ENCODE measurements around the gene TSGA10.
"Not testable (repeated sequence)": the region's sequence is repeated elsewhere in the genome, so short reads cannot be mapped to it uniquely, and the experiment has no call there.

TSGA10 gene, protein sequence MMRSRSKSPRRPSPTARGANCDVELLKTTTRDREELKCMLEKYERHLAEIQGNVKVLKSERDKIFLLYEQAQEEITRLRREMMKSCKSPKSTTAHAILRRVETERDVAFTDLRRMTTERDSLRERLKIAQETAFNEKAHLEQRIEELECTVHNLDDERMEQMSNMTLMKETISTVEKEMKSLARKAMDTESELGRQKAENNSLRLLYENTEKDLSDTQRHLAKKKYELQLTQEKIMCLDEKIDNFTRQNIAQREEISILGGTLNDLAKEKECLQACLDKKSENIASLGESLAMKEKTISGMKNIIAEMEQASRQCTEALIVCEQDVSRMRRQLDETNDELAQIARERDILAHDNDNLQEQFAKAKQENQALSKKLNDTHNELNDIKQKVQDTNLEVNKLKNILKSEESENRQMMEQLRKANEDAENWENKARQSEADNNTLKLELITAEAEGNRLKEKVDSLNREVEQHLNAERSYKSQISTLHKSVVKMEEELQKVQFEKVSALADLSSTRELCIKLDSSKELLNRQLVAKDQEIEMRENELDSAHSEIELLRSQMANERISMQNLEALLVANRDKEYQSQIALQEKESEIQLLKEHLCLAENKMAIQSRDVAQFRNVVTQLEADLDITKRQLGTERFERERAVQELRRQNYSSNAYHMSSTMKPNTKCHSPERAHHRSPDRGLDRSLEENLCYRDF

DNA sequence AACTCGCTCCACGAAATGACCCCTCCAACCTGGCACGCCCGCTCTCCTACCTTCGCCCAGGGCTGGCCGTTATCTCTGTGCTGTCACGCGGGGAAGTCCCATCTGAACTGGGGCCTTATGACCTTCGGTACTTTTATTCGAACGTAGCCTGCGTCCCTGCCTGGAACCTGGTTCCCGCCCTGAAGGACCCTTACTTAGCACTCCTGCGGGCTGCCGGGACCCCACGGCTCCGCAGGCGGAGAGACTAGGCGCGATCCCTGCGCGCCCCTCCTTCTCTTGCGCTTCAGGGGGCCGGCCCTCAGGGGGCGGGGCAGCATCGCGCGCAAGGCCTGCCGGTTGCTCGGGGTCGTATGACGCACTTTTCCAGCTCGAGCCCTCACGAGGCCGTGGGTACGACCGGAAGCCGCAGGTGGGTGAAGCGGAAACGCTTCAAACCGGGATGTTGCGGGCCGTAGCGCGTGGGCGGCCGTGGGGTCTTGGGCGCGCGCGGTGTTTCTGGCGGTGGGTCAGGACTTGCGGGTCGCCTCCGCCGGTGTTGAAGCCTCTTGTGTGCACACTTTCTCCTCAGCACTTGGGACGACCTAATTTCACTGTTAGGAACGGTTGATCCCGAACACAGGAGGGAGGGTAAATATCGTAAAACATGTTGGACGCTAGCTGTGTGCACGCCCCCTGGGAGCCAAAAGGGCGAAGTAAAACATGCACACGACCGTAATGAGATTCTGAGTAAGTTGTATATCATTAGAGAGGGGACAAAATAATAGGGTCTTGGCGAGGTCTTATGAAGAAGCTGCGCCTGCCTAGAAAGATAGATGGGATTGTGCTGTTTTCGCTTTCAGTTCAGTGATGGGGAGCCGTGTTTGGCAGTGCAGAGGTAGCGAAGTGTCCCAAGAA lies at the start of gene TSGA10, which contains the start of gene LIPT1:
TSS of gene TSGA10 (minus strand) at position 300 of the 894 bp plus-strand sequence. CDS start 45,503 bp downstream, outside the sequence.
TSS of gene LIPT1 (plus strand) at position 325 of the 894 bp plus-strand sequence. CDS start 6,991 bp downstream, outside the sequence.
- DNase-seq (ENCODE audit: low spot score): peak; percentile 89

DNA sequence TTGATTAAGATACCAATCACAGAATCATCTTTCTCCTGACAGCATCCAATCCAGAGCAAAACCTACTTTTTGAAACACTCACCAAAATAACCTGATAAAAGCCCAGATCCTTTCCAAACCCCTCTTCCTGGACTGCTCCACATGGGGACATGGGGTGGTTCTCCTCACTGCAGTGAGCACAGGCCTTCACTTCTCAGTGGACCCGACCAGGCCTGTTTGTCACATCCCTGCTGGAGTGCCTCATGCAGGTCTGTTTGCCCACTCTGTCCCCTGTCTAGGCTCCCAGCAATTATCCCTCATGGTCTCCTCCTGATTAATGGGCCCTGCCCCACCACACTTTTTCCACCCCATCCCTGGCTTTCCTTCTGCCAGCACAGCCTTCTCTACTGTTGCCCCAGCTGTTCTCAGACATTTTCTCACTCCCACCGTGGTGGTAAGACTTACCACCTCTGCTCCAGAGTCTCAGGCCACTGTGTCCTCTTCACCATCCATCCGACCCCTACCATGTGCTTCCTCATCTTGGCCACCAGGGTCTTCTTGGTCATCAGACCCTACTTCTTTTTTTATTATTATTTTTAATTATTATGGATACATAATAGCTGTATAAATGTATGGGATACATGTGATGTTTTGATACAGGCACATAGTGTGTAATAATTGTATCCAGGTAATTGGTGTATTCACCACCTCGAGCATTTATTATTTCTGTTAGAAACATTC lies 47.4 kb upstream of the TSGA10 start:
- no peak for DNase-seq (ENCODE audit: low spot score)

DNA sequence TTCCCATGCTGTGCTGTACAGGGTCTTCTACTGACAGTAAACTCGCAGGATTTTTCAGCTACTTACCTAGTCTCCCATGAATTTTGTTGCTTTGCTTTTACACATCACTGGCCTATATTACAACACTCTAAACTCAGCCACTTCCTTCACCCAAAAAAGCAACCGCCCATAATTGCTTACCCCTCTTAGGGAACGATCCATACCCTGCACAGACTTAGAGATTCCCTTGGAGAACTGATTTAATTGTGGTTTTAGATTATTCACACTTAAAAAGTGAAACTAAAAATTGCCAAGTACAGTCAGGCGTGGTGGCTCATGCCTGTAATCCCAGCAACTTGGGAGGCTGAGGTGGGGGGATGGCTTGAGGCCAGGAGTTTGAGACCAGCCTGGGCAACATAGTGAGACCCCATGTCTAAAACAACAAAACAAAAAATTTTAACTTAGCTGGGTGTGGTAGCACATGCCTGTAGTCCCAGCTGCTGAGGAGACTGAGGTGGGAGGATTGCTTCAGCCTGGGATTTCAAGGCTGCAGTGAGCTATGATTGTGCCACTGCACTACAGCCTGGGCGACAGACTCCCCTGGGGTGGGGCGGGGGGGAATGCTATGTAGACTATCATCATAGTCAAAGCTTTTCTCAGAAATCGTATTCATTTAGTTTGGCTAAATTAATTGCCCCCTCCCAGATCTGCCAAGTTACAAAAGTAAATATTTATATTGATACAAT lies 45.5 kb upstream of the TSGA10 start:
- no peak for DNase-seq (ENCODE audit: low spot score)

DNA sequence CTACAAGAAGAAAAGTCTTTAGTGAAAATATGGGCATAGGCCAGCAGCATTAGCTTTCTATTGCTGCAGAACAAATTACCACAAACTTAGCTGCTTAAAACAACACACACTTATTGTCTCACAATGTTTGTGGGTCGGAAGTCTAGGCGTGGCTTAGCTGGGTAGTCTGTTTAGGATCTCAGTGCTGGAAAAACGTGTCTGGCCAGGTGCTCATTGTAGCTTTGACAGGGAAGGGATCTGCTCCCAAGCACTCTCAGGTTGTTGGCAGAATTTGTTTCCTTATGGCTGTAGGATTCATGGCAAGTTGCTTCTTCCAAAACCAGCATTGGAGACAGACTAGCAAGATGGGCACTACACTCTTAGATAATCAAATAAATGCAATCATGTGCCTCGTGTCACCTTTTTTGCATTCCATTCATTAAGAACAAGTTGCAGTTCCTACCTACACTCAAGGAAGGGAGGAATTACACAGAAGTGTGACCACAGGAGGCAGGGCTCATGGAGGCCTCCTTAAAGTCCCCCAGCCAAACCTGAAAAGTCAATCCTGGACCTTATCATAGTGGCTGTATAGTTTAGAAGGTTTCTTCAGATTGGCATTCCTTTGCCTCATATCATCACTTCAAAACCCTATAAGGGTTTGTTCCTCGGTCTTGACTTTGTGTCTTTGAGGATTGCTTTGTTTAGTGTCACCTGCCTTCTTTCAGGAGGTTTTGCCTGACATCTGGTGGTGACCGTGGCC lies 43.5 kb upstream of the TSGA10 start:
- no peak for DNase-seq (ENCODE audit: low spot score)

DNA sequence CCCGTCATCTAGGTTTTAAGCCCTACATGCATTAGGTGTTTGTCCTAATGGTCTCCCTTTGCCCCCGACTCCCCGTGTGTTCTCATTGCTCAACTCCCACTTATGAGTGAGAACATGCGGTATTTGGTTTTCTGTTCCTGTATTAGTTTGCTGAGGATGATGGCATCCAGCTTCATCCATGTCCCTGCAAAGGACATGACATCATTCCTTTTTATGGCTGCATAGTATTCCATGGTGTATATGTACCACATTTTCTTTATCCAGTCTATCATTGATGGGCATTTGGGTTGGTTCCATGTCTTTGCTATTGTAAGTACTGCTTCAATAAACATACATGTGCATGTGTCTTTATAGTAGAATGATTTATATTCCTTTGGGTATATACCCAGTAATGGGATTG lies 37.6 kb upstream of the TSGA10 start:
- not testable (repeated sequence) for DNase-seq (ENCODE audit: low spot score)

DNA sequence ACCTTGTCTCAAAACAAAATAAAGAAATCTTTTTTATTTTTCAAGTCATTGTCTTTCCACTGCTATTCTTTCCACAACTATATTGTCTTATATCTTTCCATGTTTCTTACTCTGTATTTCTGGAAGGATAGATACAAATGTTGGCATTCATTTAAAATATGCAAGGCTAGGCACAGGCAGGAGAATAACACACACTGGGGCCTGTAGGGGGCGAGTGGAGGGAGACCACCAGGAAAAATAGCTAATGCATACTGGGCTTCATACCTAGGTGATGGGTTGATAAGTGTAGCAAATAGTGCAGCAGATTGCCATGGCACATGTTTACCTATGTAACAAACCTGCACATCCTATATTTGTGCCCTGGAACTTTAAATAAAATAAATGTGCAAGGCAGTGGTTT lies 35.8 kb upstream of the TSGA10 start:
- no peak for DNase-seq (ENCODE audit: low spot score)

DNA sequence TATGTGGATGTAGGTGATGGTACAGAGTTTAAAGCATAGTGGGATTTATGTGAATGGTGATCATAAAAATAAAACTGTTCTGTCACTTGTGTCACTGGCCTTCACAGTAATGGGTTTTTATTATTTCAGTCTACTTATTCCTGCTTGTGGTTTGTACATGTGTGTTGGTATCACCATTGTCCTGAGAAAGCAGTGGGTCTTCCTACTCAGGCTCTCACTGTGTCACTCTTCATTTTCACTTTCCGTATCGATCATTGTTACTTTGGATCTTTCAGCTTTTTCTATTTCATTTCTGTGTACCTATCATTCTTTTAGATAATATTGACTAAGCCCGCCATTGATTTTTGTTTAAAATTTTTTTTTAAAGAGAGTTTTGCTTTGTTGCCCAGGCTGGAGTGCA lies 33.6 kb upstream of the TSGA10 start:
- no peak for DNase-seq (ENCODE audit: low spot score)

DNA sequence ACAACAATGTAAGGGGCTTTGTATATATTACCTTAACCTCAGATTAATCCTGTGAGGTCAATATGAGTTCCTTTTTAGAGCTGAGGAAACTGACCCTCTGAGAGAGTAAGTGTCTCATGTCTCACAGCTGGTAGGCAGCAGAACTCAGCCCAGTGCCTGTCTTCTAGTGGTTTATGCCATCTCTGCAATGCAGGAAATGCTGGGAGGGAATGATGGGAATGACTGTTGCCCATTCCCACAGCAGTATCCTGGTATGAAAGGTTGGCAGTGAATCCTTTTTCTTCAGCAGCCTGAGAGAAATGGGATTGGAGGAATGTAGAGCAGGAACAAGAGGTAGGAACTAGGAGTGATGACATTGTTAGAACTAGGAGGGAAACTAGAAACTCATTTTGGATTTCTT lies 32.3 kb upstream of the TSGA10 start:
- DNase-seq (ENCODE audit: low spot score): no peak

DNA sequence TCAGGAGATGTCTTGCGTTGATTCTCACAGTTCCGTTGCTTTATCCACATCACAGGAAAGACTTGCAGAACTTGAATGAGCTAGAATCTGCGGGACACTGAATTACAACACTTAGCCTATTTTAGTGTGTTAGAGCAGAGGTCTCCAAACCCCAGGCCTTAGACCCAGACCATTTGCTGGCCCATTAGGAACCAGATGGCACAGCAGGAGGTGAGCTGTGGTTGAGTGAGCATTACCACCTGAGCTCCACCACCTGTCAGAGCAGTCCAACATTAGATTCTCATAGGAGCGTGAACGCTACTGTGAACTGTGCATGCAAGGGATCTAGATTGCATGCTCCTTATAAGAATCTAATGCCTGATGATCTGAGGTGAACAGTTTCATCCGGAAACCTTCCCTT lies 30.1 kb upstream of the TSGA10 start:
- DNase-seq (ENCODE audit: low spot score): no peak

DNA sequence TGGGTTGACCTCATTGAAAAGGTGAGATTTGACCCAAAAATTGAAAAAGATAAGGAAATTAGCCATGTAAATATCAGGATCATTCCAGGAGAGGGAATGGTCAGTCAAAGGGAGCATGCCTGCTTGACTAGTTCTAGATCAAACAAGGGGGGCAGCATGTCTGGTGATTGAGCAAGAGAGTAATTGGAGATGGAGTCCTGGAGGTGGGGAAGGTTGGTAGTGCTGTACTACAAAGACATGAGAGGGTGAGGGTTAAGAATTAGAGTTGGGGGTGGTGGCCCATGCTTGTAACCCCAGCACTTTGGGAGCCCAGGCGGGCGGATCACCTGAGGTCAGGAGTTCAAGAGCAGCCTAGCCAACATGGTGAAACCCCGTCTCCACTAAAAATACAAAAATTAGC lies 28.3 kb upstream of the TSGA10 start:
- DNase-seq (ENCODE audit: low spot score): no peak

DNA sequence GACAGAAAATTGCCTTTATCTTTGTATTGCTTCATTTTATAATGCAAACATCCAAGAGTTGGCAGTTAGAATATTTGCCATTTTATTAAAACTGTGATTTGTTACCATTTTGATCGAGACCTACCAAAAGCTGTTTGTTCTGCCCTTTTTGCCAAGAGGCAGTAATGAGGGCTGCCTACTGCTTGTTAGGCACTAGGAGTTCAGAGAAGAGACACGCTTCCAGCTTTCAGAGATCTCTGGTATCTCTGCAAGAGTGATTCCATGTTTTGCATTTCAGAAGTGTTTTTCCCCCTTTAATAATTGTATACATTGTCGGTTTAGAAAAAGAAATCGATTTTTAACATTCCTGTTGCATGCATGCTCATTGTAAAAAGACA lies 26.9 kb upstream of the TSGA10 start:
- no peak for DNase-seq (ENCODE audit: low spot score)

DNA sequence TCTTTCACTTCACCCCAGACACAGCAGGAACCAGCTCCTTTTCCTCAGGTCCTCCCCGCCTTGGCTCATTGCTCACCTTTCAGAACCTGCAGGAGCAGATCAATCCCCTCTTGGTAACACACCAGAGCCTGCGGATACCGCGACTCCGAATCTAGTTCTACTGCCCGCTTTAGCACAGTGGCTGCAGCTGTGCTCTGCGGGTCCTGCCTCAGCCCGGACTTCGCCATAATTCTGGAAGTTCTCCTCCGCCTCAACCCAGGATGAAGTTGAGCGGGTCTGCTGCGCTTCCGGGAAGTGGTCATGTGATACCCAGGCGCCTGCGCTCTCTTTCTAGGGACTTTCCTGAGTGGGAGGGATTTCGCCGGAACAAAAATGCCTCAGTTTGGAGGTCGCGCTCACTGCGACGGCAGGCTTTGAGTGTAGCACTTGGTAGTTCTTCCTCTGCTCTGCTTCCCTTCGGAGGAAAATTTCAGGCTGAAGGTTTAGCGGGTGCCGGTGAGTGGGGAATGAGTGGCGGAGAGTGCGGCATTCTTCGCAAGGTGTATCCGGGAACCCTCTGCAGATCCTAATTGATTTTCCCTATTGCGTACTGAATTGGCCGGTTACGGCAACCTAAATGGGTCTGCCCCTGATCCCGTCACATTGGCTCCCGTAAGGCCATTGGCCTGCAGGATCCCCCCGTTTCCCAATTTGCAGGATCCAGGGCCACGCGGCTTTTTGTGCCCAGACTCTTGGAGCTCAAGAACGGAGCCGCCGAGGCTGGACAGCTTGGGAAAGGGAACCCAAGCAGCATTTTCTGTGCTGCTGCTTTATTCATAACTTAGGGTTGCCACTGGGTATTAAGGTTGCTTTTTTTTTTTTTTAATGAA lies 26.2 kb upstream of the TSGA10 start, which contains the start of the genes MITD1 and MRPL30:
TSS of gene MITD1 (minus strand) at position 304 of the 869 bp plus-strand sequence. CDS start at position 227, 77 bp downstream.
TSS of gene MRPL30 (plus strand) at position 430 of the 869 bp plus-strand sequence. CDS start 5,020 bp downstream, outside the sequence.
- peak; percentile 89 for DNase-seq (ENCODE audit: low spot score)

DNA sequence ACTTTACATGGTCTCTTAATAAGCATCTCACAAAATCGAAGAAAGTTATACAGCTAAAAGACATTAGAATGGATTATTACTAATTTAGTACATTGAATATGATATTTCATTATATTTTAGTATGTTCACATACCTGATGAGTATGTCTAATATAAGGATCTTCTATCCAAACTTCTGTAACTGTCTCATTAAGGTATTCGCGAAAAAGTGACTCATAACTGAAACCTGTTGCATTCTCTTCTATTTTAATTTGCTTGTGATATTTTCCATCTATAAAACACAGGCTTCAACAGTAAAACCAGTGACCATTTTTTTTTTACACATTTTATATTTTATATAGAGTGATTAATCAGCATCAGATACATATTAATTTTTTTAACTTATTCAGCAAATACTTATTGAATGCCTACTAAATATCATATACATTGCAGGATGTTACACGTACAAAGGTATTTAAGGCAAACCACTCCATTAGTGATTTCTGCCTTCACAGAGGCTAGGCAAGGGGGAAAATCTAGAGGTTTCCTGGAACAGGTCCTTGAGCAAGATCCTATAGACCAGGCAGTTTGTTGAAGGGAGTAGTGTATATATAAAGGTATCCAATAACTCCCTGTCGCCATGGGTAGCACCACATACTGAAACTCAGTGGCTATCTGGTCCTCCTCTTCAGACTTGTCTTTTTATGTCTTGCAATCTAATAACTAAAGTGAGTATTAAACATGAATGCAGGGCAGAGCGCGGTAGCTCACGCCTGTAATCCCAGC lies 16.8 kb upstream of the TSGA10 start:
- no peak for DNase-seq (ENCODE audit: low spot score)

DNA sequence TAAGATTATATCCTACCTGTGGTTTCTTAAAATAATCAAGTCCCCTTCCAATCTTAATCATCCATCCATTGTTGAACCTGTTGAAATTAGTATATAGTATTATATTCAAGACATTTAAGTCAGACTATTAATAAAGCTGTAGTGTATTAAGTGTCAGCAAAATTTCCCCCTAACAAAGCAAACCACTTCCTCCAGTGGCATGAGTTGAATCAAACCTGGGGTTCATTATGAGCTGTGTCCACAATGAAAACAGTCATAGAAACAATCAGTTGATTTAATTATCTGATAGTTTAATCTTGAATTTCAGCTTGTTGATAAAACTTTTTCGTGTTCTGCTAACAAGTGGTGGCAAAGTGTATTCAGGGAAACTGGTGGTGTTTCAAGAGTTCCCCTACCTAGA lies 14.8 kb upstream of the TSGA10 start:
- no peak for DNase-seq (ENCODE audit: low spot score)

DNA sequence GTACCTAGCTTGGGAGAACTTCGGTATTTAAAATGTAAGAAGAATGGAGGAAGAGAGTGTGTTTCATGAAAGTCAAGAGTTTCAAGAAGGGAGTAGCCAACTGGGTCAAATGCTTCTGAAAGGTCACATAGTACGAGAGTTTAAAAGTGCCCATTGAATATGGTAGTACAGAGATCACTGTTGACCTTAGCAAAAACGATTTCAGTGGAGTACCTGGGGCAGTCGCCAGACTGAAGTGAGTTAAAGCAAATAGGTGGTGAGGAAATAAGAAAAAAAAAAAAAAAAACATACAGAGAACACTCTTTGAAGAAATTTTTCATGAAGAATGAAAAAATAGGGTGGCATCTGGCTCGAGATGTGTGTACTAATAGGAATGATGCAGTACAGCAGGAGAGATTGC lies 11.5 kb upstream of the TSGA10 start:
- DNase-seq (ENCODE audit: low spot score): no peak

DNA sequence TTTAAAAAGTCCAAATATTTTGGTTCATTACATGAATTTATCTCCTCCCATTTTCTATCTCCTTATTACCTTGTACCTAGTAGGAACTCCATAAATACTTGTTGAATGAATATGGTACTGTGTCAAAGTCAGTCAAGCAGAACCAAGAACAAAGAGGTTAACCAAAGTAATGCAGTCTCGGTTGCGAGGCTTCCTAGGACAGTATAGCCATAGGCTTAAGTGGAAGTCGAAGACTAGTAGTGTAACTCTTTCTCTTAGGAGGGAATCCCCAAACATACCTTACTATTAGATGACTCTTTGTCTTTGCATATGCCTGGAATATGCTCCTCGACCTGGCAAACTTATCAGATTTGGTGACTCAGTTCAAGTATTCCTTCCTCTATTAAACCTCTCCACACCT lies 4.9 kb upstream of the TSGA10 start:
- DNase-seq (ENCODE audit: low spot score): no peak

DNA sequence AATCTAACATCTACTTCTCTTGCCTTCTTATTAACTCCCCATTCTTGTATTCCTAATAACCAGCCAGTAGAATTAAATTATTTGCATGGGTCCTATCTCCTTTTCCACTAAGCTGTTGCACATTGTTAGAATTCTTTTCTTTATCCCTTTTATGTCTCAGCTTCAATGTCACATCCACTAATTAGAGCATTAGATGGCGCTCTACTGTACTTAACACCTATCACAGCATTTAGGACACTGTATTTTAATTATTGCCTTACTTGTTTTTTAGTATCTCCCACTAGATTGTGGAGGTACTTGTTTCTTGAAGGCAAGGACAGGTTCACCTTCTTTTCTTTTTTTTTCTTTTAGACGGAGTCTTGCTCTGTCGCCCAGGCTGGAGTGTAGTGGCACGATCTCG lies 3.9 kb upstream of the TSGA10 start:
- no peak for DNase-seq (ENCODE audit: low spot score)

DNA sequence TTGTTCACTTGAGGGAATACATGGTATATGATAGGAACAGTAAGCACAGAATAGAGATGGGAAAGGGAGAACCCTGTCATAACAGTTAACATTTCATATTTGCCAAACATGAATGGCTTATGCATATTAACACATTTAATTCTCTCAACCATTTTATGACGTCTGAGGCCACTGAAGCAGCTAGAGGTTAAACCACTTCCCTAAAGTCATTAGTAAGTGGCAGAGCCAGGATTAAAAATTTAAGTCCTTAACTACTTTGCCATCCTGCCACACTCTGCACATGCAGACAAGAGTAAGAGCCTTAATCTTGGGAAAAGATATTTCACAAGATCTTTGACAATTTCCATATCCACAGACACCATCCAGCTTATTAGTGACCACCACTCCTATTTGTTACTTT lies 2.1 kb upstream of the TSGA10 start:
- no peak for DNase-seq (ENCODE audit: low spot score)

All from CD4-positive, alpha-beta T cell treated with Interleukin-6 at 100 ng/mL for 8 hours (primary cell).